Measurements from ENCODE around the gene TARS3. TPM values are rescaled to one million over a fixed set of nuclear protein-coding genes. Genes with fewer than 3 reads are reported as not detected.

Gene TARS3
- total RNA-seq, 4 donors from 2014 or later: 17.3 to 31.3 (median 27.7) TPM

GRCh38 chr15:101692801-101693598, 31.3 kb downstream of the TARS3 start:
- no peak for TF ChIP-seq CTCF (IDR thresholded peaks at IDR 0.05; ENCODE audit: low read depth)

- TF ChIP-seq CTCF (IDR thresholded peaks at IDR 0.05; ENCODE audit: low read depth): no peak
Observed at GRCh38 chr15:101689901-101690300, 34.4 kb downstream of the TARS3 start.

GRCh38 chr15:101686718-101687117, 37.6 kb downstream of the TARS3 start:
- TF ChIP-seq CTCF (IDR thresholded peaks at IDR 0.05; ENCODE audit: low read depth): no peak

GRCh38 chr15:101684877-101685276, 39.4 kb downstream of the TARS3 start:
- TF ChIP-seq CTCF (IDR thresholded peaks at IDR 0.05; ENCODE audit: low read depth): no peak

- TF ChIP-seq CTCF (IDR thresholded peaks at IDR 0.05; ENCODE audit: low read depth): no peak
Observed at GRCh38 chr15:101684384-101684783, 39.9 kb downstream of the TARS3 start.

- TF ChIP-seq CTCF (IDR thresholded peaks at IDR 0.05; ENCODE audit: low read depth): no peak
Observed at GRCh38 chr15:101679806-101680205, 44.5 kb downstream of the TARS3 start.

- TF ChIP-seq CTCF (IDR thresholded peaks at IDR 0.05; ENCODE audit: low read depth): no peak
Observed at GRCh38 chr15:101676921-101677329, 47.3 kb downstream of the TARS3 start.

All from subcutaneous adipose tissue (tissue), 4 donors.